Astrocyte of the cerebellum (primary cell): ENCODE data around the gene SLC66A2.

Experiments used
- DNase-seq: peaks from one replicate; pipeline ENCODE4 v3.0.0-alpha.2; 2011; ENCODE audit warnings: low read depth
- H3K4me3 ChIP-seq: 2 replicates; pipeline ENCODE4 v1.5.1; 2011; ENCODE audit warnings: mild to moderate bottlenecking, low read depth, low read length, moderate library complexity
- in situ Hi-C: cut with HindIII; loops from 2 replicates; pipeline ENCODE4 v1.10.0; 2017; ENCODE audit warnings: low sequenced_read_pairs
- TF ChIP-seq, protein P1 (sequence below): IDR thresholded peaks from 2 replicates; pipeline ENCODE4 v1.5.1; 2012; ENCODE audit warnings: low read length, low read depth, moderate library complexity, mild to moderate bottlenecking; ENCODE audit errors: missing control alignments

Gene SLC66A2

DNA sequence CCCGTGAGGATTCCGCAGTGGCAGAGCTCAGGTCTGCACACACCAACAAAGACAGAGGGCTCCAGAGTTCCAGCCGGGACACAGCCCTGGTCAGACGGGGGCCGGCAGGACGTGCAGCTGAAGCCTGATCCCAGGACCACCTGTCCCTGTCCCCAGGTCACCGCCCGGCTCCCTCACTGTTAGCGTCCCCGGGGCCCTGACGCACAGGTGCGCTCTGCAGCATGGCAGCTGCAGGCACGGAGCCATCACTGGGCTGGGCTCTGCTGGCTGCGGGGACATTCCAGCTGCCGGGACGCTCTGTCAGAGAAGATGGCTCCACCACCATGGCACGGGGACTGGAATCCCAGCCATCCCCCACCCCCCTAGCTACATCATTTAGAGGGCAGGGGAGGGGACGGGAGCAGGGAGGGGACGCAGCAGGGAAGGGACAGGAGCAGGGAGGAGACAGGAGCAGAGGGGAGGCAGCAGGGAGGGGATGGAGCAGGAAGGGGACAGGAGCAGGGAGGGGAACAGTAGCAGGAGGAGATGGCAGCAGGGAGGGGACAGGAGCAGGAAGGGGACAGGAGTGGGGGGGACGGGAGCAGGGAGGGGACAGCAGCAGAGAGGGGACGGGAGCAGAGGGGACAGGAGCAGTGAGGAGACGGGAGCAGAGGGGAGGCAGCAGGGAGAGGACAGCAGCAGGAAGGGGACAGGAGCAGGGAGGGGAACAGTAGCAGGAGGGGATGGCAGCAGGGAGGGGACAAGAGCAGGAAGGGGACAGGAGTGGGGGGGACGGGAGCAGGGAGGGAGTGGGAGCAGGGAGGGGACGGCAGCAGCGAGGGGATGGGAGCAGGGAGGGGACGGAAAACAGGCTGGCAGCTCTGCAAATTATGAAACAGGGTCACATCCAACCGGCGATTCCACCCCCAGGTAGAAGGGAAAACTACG is 39.8 kb downstream of the SLC66A2 start:
- no peak for DNase-seq

DNA sequence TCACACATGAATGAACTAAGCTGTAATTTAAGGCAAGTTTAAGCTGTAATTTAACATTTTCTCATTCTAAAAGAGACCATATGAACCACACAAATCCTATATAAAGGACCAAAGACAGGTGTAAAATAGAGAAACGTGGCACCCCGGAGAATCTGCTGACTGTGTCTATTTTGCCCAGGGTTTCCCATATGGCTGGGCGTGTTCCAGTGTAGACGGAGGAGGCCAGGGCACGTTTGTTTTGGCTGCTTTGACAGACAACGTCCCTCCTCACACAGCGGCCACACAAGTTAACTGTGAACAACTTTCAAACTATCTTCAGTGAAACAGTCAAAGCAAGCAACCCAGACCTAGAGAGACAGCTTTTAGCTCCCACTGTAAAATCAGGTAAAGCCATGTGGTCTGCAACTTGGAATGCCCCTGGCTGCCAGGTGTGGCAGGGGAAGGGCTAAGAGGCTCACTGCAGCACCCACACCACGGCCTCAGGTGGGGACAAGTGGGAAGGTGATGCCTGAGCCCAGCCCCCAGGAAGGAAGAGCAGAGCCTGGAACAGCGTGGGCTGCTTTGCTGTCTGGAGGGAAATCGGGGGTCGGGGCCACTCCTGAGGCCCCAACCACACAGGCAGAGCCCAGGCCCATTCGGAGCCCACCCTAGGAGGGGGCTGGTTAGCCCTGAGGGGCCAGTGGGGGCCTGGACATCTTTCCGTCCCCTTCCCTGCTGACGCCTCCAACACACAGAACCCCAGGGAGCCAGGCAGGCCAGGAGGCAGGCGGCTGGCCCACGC is 40.7 kb downstream of the SLC66A2 start:
- TF ChIP-seq, protein P1, sequence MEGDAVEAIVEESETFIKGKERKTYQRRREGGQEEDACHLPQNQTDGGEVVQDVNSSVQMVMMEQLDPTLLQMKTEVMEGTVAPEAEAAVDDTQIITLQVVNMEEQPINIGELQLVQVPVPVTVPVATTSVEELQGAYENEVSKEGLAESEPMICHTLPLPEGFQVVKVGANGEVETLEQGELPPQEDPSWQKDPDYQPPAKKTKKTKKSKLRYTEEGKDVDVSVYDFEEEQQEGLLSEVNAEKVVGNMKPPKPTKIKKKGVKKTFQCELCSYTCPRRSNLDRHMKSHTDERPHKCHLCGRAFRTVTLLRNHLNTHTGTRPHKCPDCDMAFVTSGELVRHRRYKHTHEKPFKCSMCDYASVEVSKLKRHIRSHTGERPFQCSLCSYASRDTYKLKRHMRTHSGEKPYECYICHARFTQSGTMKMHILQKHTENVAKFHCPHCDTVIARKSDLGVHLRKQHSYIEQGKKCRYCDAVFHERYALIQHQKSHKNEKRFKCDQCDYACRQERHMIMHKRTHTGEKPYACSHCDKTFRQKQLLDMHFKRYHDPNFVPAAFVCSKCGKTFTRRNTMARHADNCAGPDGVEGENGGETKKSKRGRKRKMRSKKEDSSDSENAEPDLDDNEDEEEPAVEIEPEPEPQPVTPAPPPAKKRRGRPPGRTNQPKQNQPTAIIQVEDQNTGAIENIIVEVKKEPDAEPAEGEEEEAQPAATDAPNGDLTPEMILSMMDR: no peak
- in situ Hi-C loops: no loop called here
- DNase-seq: no peak
- no peak overlapping the region for H3K4me3 ChIP-seq

More for the DNA sequence above, 39.8 kb downstream of the SLC66A2 start:
- TF ChIP-seq, protein P1: no peak
- H3K4me3 ChIP-seq: no peak overlapping the region
- in situ Hi-C loops: no loop called here

DNA sequence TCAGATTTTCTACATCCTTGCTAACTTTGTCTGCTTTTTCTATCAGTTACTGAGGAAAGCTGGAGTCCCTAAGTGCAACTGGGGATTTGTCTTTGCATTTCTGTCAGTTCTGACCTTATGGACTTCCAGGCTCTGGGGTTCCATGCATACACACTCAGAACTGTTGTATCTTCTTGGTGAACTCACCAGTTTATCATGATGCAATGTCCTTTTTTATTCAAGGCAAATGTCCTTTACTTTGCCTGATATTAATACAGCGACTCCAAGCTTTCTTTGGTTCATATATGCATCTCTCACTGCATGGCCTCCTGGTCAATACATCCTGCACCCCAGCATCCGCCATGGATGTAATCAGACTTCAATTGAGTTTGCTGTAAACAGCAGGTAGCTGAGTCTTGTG is 44.7 kb downstream of the SLC66A2 start:
- TF ChIP-seq, protein P1: no peak
- in situ Hi-C loops: no loop called here

DNA sequence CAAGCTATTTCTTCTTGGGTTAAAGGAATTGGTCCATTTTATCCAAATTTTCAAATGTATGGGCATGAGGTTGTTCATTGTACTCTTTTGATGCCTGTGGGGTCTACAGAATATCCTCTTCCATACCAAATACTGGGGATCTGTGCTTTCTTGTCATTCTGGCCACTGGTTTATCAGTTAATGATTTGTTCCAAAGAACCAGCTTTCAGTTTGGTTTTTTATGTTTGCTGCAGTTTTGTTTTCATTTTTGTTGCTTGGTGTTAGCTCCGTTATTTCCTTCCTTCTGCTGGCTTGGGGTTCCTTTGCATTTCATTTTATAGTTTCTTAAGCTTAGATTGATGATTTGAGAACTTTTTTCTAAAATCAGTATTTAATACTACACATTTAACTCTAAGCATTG is 45.5 kb downstream of the SLC66A2 start:
- no peak overlapping the region for H3K4me3 ChIP-seq
- no peak for DNase-seq
- in situ Hi-C loops: no loop called here
- TF ChIP-seq, protein P1: no peak

More for the DNA sequence above, 44.7 kb downstream of the SLC66A2 start:
- no peak overlapping the region for H3K4me3 ChIP-seq
- DNase-seq: no peak

DNA sequence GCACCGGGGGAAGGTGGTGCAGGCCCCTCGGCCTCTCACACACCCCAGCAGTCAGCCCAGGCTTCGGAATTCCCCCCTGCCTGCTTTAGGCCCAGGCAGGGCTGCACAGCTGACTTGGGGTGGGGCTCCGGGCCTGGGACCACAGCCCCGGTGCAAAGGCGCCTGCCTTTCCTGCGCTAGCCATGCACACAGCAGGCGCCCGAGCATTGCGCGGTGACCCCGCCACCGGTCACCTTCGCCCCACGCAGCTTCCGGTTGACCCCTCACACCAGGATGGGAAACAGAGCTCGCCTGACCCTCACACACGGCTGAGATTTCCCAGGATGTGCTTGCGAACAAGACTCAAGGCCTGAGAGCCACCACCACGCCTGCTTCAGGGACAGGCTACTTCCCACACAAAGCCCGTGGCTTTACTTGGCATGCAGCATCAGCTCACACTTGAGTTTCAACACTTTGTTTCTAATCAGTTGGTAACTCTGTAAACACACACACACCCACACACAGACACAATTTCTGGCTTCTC is 46.0 kb downstream of the SLC66A2 start:
- TF ChIP-seq, protein P1: no peak
- no peak overlapping the region for H3K4me3 ChIP-seq
- DNase-seq: no peak
- in situ Hi-C loops: no loop called here

DNA sequence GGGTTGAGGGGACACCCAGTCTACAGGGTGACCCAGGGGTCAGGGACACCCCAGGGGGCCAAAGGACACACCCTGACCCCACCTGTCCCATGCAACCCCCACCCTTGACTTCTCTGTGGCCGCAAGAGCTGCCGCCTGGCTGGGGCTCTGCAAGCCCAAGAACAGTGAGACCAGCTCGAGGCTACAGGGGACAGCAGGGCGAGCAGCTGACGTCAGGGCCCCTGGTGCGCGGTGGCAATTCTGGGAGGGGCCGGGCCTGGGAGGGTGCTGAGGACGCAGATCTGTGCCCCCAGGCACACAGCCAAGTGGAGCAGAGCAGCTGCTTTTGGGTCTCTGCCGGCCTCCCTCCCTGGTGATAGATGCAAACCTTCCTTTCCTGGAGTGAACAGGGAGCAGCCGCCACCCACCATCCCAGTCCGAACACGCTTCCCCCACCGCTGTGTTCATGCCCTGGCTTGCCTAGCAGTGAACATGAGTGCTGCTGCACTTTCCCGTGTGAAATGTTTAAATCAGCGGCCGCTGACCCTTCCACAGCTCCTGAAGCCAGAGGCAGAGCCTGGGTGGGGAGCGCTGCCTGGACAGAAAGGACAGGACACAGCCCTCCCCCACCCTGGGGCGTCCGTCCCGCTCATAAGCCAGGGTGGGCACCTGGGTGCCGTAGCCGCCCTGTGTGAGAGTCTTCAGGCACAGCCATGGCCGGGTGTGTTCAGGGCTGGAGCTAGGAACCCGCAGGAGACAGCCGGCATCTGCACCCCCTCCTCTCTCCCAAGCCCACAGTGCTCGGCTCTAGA is 46.9 kb downstream of the SLC66A2 start:
- TF ChIP-seq, protein P1: no peak

More for the DNA sequence above, 46.9 kb downstream of the SLC66A2 start:
- in situ Hi-C loops: no loop called here
- no peak overlapping the region for H3K4me3 ChIP-seq
- no peak for DNase-seq
